ENCODE data around the gene CD8A. TPM values are rescaled to one million over a fixed set of nuclear protein-coding genes. Genes with fewer than 3 reads are reported as not detected.

CD8A gene
- total RNA-seq, 1 experiment from 2014 or later, result 0.28 TPM

DNA sequence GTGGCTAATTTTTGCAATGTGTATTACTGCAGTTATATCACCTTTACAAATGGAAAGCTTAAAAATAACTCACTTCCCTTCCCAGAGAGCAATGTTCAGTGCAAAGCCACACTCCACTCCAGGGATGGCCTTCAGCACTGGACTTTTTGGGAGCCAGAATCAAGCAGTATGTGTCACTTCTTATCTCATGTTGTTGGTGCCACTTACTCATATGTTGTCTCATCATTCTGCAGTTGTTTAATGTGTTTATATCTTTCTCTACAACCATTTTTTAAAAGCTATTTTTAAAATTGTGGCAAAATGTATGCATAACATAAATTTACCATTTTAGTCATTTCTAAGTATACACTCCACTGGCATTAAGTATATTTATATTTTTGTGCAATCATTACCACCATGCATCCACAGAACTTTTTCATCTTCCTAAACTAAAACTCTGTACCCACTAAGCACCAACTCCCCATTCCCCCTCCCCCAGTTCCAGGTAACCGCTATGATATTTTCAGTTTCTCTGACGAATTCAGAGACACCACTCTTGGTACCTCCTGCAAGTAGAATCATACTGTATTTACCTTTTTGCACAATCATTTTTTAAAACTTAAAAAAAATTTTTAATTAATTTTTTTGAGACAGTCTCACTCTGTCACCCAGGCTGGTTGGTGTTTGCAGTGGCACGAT is 32.1 kb upstream of the CD8A start:
- Histone ChIP-seq H4K20me1 (ENCODE audit: insufficient read depth) (no peaks in the 10 kb centered on the region), H3K4me1 (replicated peaks; ENCODE audit: insufficient read depth) (no peaks in the 10 kb centered on the region), H3K4me2 (no peak overlapping the region), H2AFZ (no peak overlapping the region), H3F3A (ENCODE audit: insufficient read depth, low read depth) (no peaks in the 10 kb centered on the region), H3K9me2 (ENCODE audit: insufficient read depth) (no peaks in the 10 kb centered on the region), H3K4me3 (no peak overlapping the region), H3K36me3 (ENCODE audit: low read depth) (no peaks in the 10 kb centered on the region), H3K9me3 (ENCODE audit: insufficient read depth, low read depth) (no peaks in the 10 kb centered on the region; the same call in 1 of the 2 replicates), H3K27ac (no peak overlapping the region), H3K79me2 (ENCODE audit: low read depth) (no peaks in the 10 kb centered on the region), H3K27me3 (ENCODE audit: insufficient read depth, low read depth) (peaks cover 4% of the 10 kb centered on the region)
- intact Hi-C loops (cut with micrococcal nuclease; ENCODE audit: unreplicated experiment), result no loop called here
- no TSS peak for BruUV-seq (replicated peaks)
- TF ChIP-seq, protein P1, sequence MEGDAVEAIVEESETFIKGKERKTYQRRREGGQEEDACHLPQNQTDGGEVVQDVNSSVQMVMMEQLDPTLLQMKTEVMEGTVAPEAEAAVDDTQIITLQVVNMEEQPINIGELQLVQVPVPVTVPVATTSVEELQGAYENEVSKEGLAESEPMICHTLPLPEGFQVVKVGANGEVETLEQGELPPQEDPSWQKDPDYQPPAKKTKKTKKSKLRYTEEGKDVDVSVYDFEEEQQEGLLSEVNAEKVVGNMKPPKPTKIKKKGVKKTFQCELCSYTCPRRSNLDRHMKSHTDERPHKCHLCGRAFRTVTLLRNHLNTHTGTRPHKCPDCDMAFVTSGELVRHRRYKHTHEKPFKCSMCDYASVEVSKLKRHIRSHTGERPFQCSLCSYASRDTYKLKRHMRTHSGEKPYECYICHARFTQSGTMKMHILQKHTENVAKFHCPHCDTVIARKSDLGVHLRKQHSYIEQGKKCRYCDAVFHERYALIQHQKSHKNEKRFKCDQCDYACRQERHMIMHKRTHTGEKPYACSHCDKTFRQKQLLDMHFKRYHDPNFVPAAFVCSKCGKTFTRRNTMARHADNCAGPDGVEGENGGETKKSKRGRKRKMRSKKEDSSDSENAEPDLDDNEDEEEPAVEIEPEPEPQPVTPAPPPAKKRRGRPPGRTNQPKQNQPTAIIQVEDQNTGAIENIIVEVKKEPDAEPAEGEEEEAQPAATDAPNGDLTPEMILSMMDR (conservative IDR thresholded peaks at IDR 0.05), result no peak
- no peak for TF ChIP-seq EZH2 (IDR thresholded peaks at IDR 0.05; ENCODE audit: low read depth)
- no peak for DNase-seq
- POLR2A ChIA-PET (ENCODE audit: unreplicated experiment), result no interaction called here
- CTCF ChIA-PET, result no interaction called here

DNA sequence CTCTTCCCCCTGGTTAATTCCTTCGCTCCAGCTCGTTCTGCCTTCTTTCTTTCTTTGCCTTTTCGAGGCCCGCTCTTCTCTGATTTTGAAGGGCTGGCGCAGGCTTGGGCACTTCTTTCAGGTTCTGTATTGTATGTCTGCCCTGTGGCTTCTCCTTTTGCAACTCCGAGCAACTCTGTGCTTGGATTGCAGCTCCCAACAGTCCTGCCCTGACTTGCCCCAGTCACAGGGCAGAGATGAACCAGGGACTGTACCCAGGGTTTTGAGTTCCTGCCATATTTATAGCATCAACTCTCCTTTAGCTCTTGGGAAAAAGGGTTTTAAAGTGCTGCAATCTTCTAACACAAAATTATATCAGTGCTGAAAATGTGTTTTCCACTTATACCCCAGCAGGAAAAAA is 31.1 kb upstream of the CD8A start:
- intact Hi-C loops (cut with micrococcal nuclease; ENCODE audit: unreplicated experiment), result no loop called here
- H3K4me2 ChIP-seq, result no peak overlapping the region
- H3K79me2 ChIP-seq (ENCODE audit: low read depth), result no peaks in the 10 kb centered on the region
- H2AFZ ChIP-seq, result no peak overlapping the region
- no peaks in the 10 kb centered on the region; the same call in 1 of the 2 replicates for H3F3A ChIP-seq (ENCODE audit: insufficient read depth, low read depth)
- no peak overlapping the region for H3K27ac ChIP-seq
- no peaks in the 10 kb centered on the region for H3K4me1 ChIP-seq (replicated peaks; ENCODE audit: insufficient read depth)
- TF ChIP-seq, protein P1 (conservative IDR thresholded peaks at IDR 0.05), result no peak
- TF ChIP-seq EZH2 (IDR thresholded peaks at IDR 0.05; ENCODE audit: low read depth), result no peak
- CTCF ChIA-PET, result no interaction called here
- no TSS peak for BruUV-seq (replicated peaks)
- H3K27me3 ChIP-seq (ENCODE audit: insufficient read depth, low read depth), result peaks cover 4% of the 10 kb centered on the region
- no peaks in the 10 kb centered on the region for H4K20me1 ChIP-seq (ENCODE audit: insufficient read depth)
- POLR2A ChIA-PET (ENCODE audit: unreplicated experiment), result no interaction called here
- no peaks in the 10 kb centered on the region; the same call in 1 of the 2 replicates for H3K9me3 ChIP-seq (ENCODE audit: insufficient read depth, low read depth)
- no peak overlapping the region for H3K4me3 ChIP-seq
- no peak for DNase-seq
- H3K9me2 ChIP-seq (ENCODE audit: insufficient read depth), result no peaks in the 10 kb centered on the region
- H3K36me3 ChIP-seq (ENCODE audit: low read depth), result no peaks in the 10 kb centered on the region

DNA sequence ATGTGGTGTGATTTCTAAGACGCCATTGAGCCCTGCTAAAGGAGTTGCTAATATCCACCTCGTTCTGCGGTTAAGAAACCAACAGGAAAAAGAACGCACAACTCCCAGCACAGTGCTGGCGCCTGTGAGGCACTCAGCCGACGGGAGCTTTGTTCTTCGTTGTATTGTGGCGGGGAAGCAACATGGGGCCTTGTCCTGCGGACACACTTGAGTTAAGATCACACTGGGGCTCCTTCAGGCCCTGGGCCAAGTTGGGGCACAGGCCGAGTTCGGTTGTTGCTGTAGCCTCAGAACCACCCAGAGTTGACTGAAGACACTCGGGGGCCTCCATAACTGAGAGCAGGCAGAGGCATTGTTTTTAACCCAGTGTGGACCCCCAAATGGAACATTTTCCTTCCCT is 30.6 kb upstream of the CD8A start:
- Histone ChIP-seq H3K9me3 (ENCODE audit: insufficient read depth, low read depth) (no peaks in the 10 kb centered on the region; the same call in 1 of the 2 replicates), H3K4me1 (replicated peaks; ENCODE audit: insufficient read depth) (no peaks in the 10 kb centered on the region), H3K4me2 (no peak overlapping the region)

More for the DNA sequence above, 30.6 kb upstream of the CD8A start:
- intact Hi-C loops (cut with micrococcal nuclease; ENCODE audit: unreplicated experiment), result no loop called here
- ChIA-PET POLR2A (ENCODE audit: unreplicated experiment) (no interaction called here), CTCF (no interaction called here)
- H3F3A ChIP-seq (ENCODE audit: insufficient read depth, low read depth), result no peaks in the 10 kb centered on the region; the same call in 1 of the 2 replicates
- no peak overlapping the region for H3K27ac ChIP-seq
- DNase-seq, result no peak
- no peak overlapping the region for H3K4me3 ChIP-seq
- peaks cover 4% of the 10 kb centered on the region for H3K27me3 ChIP-seq (ENCODE audit: insufficient read depth, low read depth)
- BruUV-seq (replicated peaks), result no TSS peak
- H3K36me3 ChIP-seq (ENCODE audit: low read depth), result no peaks in the 10 kb centered on the region
- no peaks in the 10 kb centered on the region for H4K20me1 ChIP-seq (ENCODE audit: insufficient read depth)
- H3K9me2 ChIP-seq (ENCODE audit: insufficient read depth), result no peaks in the 10 kb centered on the region
- no peak for TF ChIP-seq EZH2 (IDR thresholded peaks at IDR 0.05; ENCODE audit: low read depth)
- TF ChIP-seq, protein P1 (conservative IDR thresholded peaks at IDR 0.05), result no peak
- no peak overlapping the region for H2AFZ ChIP-seq
- no peaks in the 10 kb centered on the region for H3K79me2 ChIP-seq (ENCODE audit: low read depth)

Data from PC-9 (cell line).